Suprapubic skin (tissue), 4 donors: ENCODE data around the gene JMY. TPM values are rescaled to one million over a fixed set of nuclear protein-coding genes. Genes with fewer than 3 reads are reported as not detected.

Experiments used
- DNase-seq, 2 donors: peaks; one replicate each; pipeline ENCODE4 v3.0.0-alpha.2; 2019; ENCODE audit warnings: low spot score in 2 of 2
- H3K27ac ChIP-seq: fragments of 200-600 bp; sonication (generic); one replicate; pipeline ENCODE4 v1.5.1; 2019
- H3K27me3 ChIP-seq: fragments of 200-600 bp; sonication (generic); one replicate; pipeline ENCODE4 v1.5.1; 2019
- H3K36me3 ChIP-seq: fragments of 200-600 bp; sonication (generic); one replicate; pipeline ENCODE4 v1.5.1; 2019
- H3K4me1 ChIP-seq: fragments of 200-600 bp; sonication (generic); one replicate; pipeline ENCODE4 v1.5.1; 2019
- H3K4me3 ChIP-seq: fragments of 200-600 bp; sonication (generic); one replicate; pipeline ENCODE4 v1.5.1; 2019; ENCODE audit warnings: mild to moderate bottlenecking
- H3K9me3 ChIP-seq: fragments of 200-600 bp; sonication (generic); one replicate; pipeline ENCODE4 v1.5.1; 2019
- EP300 ChIP-seq: sonication (generic); formaldehyde crosslinking; IDR thresholded peaks from one replicate; pipeline ENCODE4 v1.6.1; 2017; ENCODE audit warnings: antibody characterized with exemption
- POLR2A ChIP-seq, 2 donors: fragments of 450-650 bp; IDR thresholded peaks; one replicate each; pipeline ENCODE4 v1.6.1; 2017; ENCODE audit warnings: antibody characterized with exemption in 2 of 2, mild to moderate bottlenecking in 2 of 2, moderate library complexity in 2 of 2
- POLR2AphosphoS5 ChIP-seq, 3 donors: sonication (generic); formaldehyde crosslinking; IDR thresholded peaks; one replicate each; pipeline ENCODE4 v1.6.1; 2017; ENCODE audit warnings: antibody characterized with exemption in 3 of 3
- WGBS: methylation state at CpG from one replicate; pipeline ENCODE4 v1.1.5; 2018; 5-methylcytosine and 5-hydroxymethylcytosine counted together
- total RNA-seq, 4 donors: library from RNA; depleted of rRNA; stranded (reverse); fragments of >200 nt; gene quantifications; one replicate each; pipeline ENCODE4 v1.1.0, GENCODE V29; 2016
- TF ChIP-seq, protein P1 (sequence below), 2 donors: fragments of 200-600 bp in 1 of 2; fragments of 450-650 bp in 1 of 2; sonication (generic) in 1 of 2; IDR thresholded peaks; one replicate each; pipeline ENCODE4 v1.5.1; 2016 to 2019; ENCODE audit warnings: antibody characterized with exemption in 2 of 2, mild to moderate bottlenecking in 1 of 2, moderate library complexity in 1 of 2

JMY gene
- total RNA-seq, 4 donors from 2014 or later, result 17.6 to 34.4 (median 22.0) TPM

DNA sequence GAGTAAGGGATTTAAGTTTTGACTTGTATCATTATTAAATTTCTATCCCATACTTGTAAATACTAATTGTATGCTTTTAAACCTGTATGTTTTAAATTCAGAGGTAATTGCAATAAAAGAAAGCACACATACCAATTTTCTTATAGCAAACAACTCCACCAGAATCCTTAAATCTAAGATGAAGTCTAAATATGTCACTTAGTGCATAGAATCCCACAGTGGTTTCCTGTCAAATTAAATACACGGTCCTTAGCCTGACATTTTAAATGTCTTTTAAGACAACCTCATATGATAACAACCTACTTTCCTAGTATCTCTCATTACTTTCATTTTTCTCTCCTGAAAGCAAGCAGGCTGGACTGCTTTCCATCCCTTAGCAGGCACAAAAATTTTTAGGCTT, 52.0 kb downstream of the JMY start:
- Histone ChIP-seq H3K36me3 (peaks cover 31% of the 10 kb centered on the region), H3K27me3 (no peaks in the 10 kb centered on the region), H3K27ac (no peak overlapping the region), H3K9me3 (no peaks in the 10 kb centered on the region), H3K4me3 (no peak overlapping the region), H3K4me1 (no peaks in the 10 kb centered on the region)
- TF ChIP-seq, protein P1, sequence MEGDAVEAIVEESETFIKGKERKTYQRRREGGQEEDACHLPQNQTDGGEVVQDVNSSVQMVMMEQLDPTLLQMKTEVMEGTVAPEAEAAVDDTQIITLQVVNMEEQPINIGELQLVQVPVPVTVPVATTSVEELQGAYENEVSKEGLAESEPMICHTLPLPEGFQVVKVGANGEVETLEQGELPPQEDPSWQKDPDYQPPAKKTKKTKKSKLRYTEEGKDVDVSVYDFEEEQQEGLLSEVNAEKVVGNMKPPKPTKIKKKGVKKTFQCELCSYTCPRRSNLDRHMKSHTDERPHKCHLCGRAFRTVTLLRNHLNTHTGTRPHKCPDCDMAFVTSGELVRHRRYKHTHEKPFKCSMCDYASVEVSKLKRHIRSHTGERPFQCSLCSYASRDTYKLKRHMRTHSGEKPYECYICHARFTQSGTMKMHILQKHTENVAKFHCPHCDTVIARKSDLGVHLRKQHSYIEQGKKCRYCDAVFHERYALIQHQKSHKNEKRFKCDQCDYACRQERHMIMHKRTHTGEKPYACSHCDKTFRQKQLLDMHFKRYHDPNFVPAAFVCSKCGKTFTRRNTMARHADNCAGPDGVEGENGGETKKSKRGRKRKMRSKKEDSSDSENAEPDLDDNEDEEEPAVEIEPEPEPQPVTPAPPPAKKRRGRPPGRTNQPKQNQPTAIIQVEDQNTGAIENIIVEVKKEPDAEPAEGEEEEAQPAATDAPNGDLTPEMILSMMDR (IDR thresholded peaks at IDR 0.05), result no peak
- TF ChIP-seq EP300 (no peak), POLR2AphosphoS5 (IDR thresholded peaks at IDR 0.05) (no peak), POLR2A (IDR thresholded peaks at IDR 0.05) (no peak)
- no peak for DNase-seq
- 69% methylated on average over 1 of the region's 1 CpG for WGBS

DNA sequence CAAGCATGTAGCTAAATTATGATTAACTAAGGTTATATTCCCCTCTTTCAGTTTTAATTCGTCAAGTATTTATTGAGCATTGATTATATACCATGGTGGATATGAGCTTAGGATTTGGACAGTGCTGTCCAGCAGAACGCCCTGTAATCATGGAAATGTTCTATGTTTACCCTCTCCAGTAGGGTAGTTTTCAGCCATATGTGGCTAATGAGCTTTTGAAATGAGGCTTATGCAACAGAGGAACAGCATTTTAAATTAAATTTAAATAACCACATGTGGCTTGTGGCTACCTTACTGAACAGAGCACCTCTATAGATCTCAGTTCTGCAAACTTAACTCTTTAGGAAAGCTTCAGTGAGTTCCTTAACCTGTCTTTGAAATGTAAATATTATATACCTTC, 59.1 kb downstream of the JMY start:
- no peaks in the 10 kb centered on the region for H3K27me3 ChIP-seq
- DNase-seq, result no peak
- 88% methylated on average over 2 of the region's 2 CpGs for WGBS
- H3K4me1 ChIP-seq, result no peaks in the 10 kb centered on the region
- no peak for TF ChIP-seq POLR2A (IDR thresholded peaks at IDR 0.05)
- TF ChIP-seq, protein P1 (IDR thresholded peaks at IDR 0.05), result no peak
- TF ChIP-seq EP300, result no peak
- no peak for TF ChIP-seq POLR2AphosphoS5 (IDR thresholded peaks at IDR 0.05)
- no peaks in the 10 kb centered on the region for H3K9me3 ChIP-seq
- H3K4me3 ChIP-seq, result no peak overlapping the region
- peaks cover 34% of the 10 kb centered on the region for H3K36me3 ChIP-seq
- H3K27ac ChIP-seq, result no peak overlapping the region

DNA sequence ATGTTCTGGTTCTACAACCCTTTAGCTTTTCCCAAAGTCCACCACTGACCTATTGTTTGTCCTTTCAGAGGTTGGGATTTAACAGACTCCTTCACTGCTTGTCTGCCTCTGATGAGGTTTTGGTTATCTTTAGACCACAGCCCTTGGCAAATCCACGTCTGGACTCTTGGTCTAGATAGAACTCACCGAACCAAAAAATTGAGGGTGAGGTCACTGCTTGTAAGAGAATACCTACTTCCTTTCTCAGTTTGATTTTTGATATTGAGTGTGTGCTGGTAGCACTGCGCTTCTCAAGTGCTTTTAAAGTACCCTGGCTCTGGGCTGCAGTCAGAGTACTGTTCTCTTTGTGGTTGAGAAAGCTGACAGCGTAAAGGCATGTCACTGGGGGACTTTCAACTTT, 61.7 kb downstream of the JMY start:
- no peak overlapping the region for H3K4me3 ChIP-seq
- no peaks in the 10 kb centered on the region for H3K9me3 ChIP-seq
- DNase-seq, result no peak
- no peaks in the 10 kb centered on the region for H3K4me1 ChIP-seq
- H3K27me3 ChIP-seq, result no peaks in the 10 kb centered on the region
- H3K27ac ChIP-seq, result no peak overlapping the region
- WGBS, result 87% methylated on average over 4 of the region's 4 CpGs
- TF ChIP-seq EP300, result no peak
- no peak for TF ChIP-seq POLR2AphosphoS5 (IDR thresholded peaks at IDR 0.05)
- TF ChIP-seq, protein P1 (IDR thresholded peaks at IDR 0.05), result no peak
- TF ChIP-seq POLR2A (IDR thresholded peaks at IDR 0.05), result no peak
- H3K36me3 ChIP-seq, result peaks cover 33% of the 10 kb centered on the region

DNA sequence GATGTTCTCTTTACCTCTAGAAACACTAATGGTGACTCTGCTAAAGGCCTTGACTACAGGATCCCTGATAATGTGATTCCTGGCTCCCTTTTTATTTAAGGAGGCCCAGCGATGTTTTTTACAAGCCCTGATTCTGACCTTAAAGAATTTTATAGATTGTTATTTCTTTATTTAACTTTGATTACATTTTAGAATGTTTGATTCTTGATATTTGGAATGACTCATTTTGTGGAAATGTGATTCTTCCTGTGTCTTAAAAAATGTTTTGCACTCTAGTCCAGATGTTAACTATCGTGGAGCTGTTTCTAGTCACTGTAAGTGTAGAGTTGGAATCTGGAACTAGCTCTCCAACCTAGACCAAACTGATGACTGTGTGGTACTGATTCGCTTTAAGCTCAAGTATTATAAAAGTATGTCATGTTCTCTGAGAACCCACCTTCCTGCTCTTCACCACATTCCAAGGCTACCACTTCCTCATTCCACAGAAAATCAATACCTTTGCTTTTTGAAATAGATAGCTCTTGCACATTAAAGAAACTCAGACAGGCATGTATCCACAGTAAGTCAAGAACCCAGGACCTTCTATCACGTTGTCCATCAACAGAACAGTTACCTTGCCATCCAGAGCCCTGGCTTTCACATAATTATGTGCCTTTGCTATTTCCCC, 65.2 kb downstream of the JMY start:
- no peak overlapping the region for H3K27ac ChIP-seq
- TF ChIP-seq EP300, result no peak
- no peak for TF ChIP-seq POLR2A (IDR thresholded peaks at IDR 0.05)
- no peak for TF ChIP-seq POLR2AphosphoS5 (IDR thresholded peaks at IDR 0.05)
- TF ChIP-seq, protein P1 (IDR thresholded peaks at IDR 0.05), result no peak
- no peaks in the 10 kb centered on the region for H3K9me3 ChIP-seq
- WGBS, result 94% methylated on average over 4 of the region's 4 CpGs
- no peaks in the 10 kb centered on the region for H3K27me3 ChIP-seq
- H3K4me3 ChIP-seq, result no peak overlapping the region
- peaks cover 39% of the 10 kb centered on the region for H3K36me3 ChIP-seq
- DNase-seq, result no peak
- H3K4me1 ChIP-seq, result peaks cover 6% of the 10 kb centered on the region

DNA sequence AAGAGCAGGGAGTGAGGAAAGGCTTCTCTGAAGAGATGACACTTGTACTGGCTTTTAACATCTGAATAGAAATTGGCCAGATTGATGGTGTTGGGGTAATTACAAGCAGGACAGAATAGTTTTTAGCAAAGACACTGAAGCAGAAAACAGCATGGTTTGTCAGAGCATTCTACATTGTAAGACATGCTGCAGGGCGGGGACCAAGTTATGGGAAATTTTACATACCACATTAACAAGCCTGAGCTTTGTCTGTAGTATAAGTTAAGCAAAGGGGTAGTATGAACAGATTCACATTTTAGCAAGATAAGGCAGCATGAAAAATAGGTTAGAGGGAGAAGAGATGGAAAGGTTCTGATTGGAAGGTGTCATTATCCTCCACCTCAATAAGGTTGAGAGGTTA, 66.5 kb downstream of the JMY start:
- WGBS, result 96% methylated on average over 1 of the region's 1 CpG
- Histone ChIP-seq H3K36me3 (peaks cover 51% of the 10 kb centered on the region), H3K4me3 (no peak overlapping the region), H3K4me1 (peaks cover 6% of the 10 kb centered on the region), H3K27ac (no peak overlapping the region), H3K9me3 (no peaks in the 10 kb centered on the region), H3K27me3 (no peaks in the 10 kb centered on the region)
- TF ChIP-seq, protein P1 (IDR thresholded peaks at IDR 0.05), result no peak
- TF ChIP-seq EP300 (no peak), POLR2A (IDR thresholded peaks at IDR 0.05) (no peak), POLR2AphosphoS5 (IDR thresholded peaks at IDR 0.05) (no peak)
- no peak for DNase-seq
